OCI-LY3 (cell line): ENCODE measurements around the gene GTF3C5.
"Not testable (repeated sequence)": the region's sequence is repeated elsewhere in the genome, so short reads cannot be mapped to it uniquely, and the experiment has no call there.

Experiments
- H2AFZ ChIP-seq: fragments of 200-600, 300-600 bp; shearing (Covaris generic); 2 replicates; pipeline ENCODE4 v1.6.0; 2014; ENCODE audit warnings: antibody characterized with exemption, low read depth, low read length
- H3K27ac ChIP-seq: fragments of 200-600, 300-600 bp; sonication (generic); 2 replicates; pipeline ENCODE4 v1.5.1; 2014; ENCODE audit warnings: mild to moderate bottlenecking, low read length, moderate library complexity, mixed read lengths
- H3K27me3 ChIP-seq: fragments of 200-600, 300-600 bp; sonication (generic); 2 replicates; pipeline ENCODE4 v1.6.1; 2014; ENCODE audit warnings: low read depth, low read length, mixed read lengths
- H3K36me3 ChIP-seq: fragments of 200-600, 300-600 bp; sonication (generic); replicated peaks from 2 replicates; pipeline ENCODE3; 2014; ENCODE audit warnings: low read depth, low read length, mixed read lengths
- H3K4me1 ChIP-seq: fragments of 300-600, 200-600 bp; sonication (generic); 2 replicates; pipeline ENCODE4 v1.6.1; 2014; ENCODE audit warnings: low read length, mixed read lengths
- H3K4me2 ChIP-seq: fragments of 200-600, 300-600 bp; sonication (generic); 2 replicates; pipeline ENCODE4 v1.6.1; 2014; ENCODE audit warnings: low read length, mixed read lengths
- H3K4me3 ChIP-seq: fragments of 300-600, 200-600 bp; sonication (generic); 2 replicates; pipeline ENCODE4 v1.5.1; 2014; ENCODE audit warnings: antibody characterized with exemption, mild to moderate bottlenecking, low read length, moderate library complexity
- H3K79me2 ChIP-seq: fragments of 300-600, 200-600 bp; shearing (Covaris generic); 2 replicates; pipeline ENCODE4 v1.6.1; 2014; ENCODE audit warnings: mild to moderate bottlenecking, low read length, mixed read lengths
- H3K9ac ChIP-seq: fragments of 300-600, 200-600 bp; shearing (Covaris generic); 2 replicates; pipeline ENCODE4 v1.6.0; 2014; ENCODE audit warnings: mild to moderate bottlenecking, low read length, moderate library complexity
- H3K9me3 ChIP-seq: fragments of 200-600, 300-600 bp; shearing (Covaris generic); 2 replicates; pipeline ENCODE4 v1.6.1; 2014; ENCODE audit warnings: low read length, mixed read lengths; ENCODE audit not compliant: insufficient read depth
- H4K20me1 ChIP-seq: fragments of 200-600, 300-600 bp; sonication (generic); 2 replicates; pipeline ENCODE4 v1.6.1; 2016; ENCODE audit warnings: low read length, mixed read lengths; ENCODE audit not compliant: insufficient read depth
- EZH2phosphoT487 ChIP-seq: fragments of 200-600 bp; shearing (Covaris generic); IDR thresholded peaks from 2 replicates; pipeline ENCODE4 v1.6.1; 2018; ENCODE audit warnings: antibody characterized with exemption, mixed run types, low read depth
- TF ChIP-seq, protein P1 (sequence below): fragments of 200-600, 300-600 bp; sonication (generic); IDR thresholded peaks from 2 replicates; pipeline ENCODE4 v1.5.1; 2014; ENCODE audit warnings: antibody characterized with exemption, low read length, low read depth

The GTF3C5 gene

DNA sequence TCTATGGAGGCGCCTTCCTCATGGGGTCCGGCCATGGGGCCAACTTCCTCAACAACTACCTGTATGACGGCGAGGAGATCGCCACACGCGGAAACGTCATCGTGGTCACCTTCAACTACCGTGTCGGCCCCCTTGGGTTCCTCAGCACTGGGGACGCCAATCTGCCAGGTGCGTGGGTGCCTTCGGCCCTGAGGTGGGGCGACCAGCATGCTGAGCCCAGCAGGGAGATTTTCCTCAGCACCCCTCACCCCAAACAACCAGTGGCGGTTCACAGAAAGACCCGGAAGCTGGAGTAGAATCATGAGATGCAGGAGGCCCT lies 34.2 kb downstream of the GTF3C5 start:
- TF ChIP-seq, protein P1, sequence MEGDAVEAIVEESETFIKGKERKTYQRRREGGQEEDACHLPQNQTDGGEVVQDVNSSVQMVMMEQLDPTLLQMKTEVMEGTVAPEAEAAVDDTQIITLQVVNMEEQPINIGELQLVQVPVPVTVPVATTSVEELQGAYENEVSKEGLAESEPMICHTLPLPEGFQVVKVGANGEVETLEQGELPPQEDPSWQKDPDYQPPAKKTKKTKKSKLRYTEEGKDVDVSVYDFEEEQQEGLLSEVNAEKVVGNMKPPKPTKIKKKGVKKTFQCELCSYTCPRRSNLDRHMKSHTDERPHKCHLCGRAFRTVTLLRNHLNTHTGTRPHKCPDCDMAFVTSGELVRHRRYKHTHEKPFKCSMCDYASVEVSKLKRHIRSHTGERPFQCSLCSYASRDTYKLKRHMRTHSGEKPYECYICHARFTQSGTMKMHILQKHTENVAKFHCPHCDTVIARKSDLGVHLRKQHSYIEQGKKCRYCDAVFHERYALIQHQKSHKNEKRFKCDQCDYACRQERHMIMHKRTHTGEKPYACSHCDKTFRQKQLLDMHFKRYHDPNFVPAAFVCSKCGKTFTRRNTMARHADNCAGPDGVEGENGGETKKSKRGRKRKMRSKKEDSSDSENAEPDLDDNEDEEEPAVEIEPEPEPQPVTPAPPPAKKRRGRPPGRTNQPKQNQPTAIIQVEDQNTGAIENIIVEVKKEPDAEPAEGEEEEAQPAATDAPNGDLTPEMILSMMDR, result no peak
- no peak for TF ChIP-seq EZH2phosphoT487

GRCh38 chr9:133066181-133066983 lies 35.6 kb downstream of the GTF3C5 start:
- H3K4me1 ChIP-seq, result no peaks in the 10 kb centered on the region
- no peaks in the 10 kb centered on the region for H3K27me3 ChIP-seq
- H3K4me2 ChIP-seq, result no peak overlapping the region
- no peaks in the 10 kb centered on the region for H3K9me3 ChIP-seq
- no peak overlapping the region for H2AFZ ChIP-seq
- TF ChIP-seq, protein P1, result no peak
- no peak for TF ChIP-seq EZH2phosphoT487
- H3K27ac ChIP-seq, result no peak overlapping the region
- no peaks in the 10 kb centered on the region for H3K36me3 ChIP-seq
- H3K79me2 ChIP-seq, result no peaks in the 10 kb centered on the region
- no peak overlapping the region for H3K9ac ChIP-seq
- no peak overlapping the region for H3K4me3 ChIP-seq
- no peaks in the 10 kb centered on the region for H4K20me1 ChIP-seq

More for the DNA sequence above, 34.2 kb downstream of the GTF3C5 start:
- Histone ChIP-seq H4K20me1 (no peaks in the 10 kb centered on the region), H3K4me3 (no peak overlapping the region), H2AFZ (no peak overlapping the region), H3K27ac (no peak overlapping the region), H3K36me3 (no peaks in the 10 kb centered on the region), H3K4me2 (no peak overlapping the region), H3K9ac (no peak overlapping the region), H3K27me3 (no peaks in the 10 kb centered on the region), H3K4me1 (no peaks in the 10 kb centered on the region), H3K79me2 (no peaks in the 10 kb centered on the region), H3K9me3 (no peaks in the 10 kb centered on the region)

DNA sequence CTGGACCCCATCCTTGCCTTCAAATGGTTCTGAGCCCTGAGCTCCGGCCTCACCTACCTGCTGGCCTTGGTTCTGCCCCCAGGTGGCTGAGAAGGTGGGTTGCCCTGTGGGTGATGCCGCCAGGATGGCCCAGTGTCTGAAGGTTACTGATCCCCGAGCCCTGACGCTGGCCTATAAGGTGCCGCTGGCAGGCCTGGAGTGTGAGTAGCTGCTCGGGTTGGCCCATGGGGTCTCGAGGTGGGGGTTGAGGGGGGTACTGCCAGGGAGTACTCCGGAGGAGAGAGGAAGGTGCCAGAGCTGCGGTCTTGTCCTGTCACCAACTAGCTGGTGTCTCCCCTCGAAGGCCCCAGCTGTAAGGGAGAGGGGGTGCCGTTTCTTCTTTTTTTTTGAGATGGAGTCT lies 36.2 kb downstream of the GTF3C5 start:
- TF ChIP-seq EZH2phosphoT487, result no peak
- TF ChIP-seq, protein P1, result no peak
- Histone ChIP-seq H3K9ac (no peak overlapping the region), H3K27ac (no peak overlapping the region), H3K36me3 (no peaks in the 10 kb centered on the region), H3K9me3 (no peaks in the 10 kb centered on the region), H3K4me1 (no peaks in the 10 kb centered on the region), H2AFZ (no peak overlapping the region), H3K27me3 (no peaks in the 10 kb centered on the region), H4K20me1 (no peaks in the 10 kb centered on the region), H3K79me2 (no peaks in the 10 kb centered on the region), H3K4me3 (no peak overlapping the region), H3K4me2 (no peak overlapping the region)

DNA sequence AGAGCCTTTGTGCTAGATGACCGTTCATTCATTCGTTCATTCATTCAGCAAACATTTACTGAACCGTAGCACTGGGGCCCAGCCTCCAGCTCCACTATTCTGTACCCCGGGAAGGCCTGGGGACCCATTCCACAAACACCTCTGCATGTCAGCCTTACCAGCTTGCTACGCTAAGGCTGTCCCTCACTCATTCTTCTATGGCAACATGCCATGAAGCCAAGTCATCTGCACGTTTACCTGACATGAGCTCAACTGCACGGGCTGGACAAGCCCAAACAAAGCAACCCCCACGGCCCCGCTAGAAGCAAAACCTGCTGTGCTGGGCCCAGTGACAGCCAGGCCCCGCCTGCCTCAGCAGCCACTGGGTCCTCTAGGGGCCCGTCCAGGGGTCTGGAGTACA lies 37.0 kb downstream of the GTF3C5 start:
- no peaks in the 10 kb centered on the region for H3K4me1 ChIP-seq
- H3K4me2 ChIP-seq, result no peak overlapping the region
- no peak overlapping the region for H3K4me3 ChIP-seq
- H3K9me3 ChIP-seq, result no peaks in the 10 kb centered on the region
- H3K27me3 ChIP-seq, result no peaks in the 10 kb centered on the region
- H3K36me3 ChIP-seq, result no peaks in the 10 kb centered on the region
- H4K20me1 ChIP-seq, result no peaks in the 10 kb centered on the region
- TF ChIP-seq, protein P1, result no peak
- TF ChIP-seq EZH2phosphoT487, result no peak
- no peak overlapping the region for H3K27ac ChIP-seq
- H2AFZ ChIP-seq, result no peak overlapping the region
- no peaks in the 10 kb centered on the region for H3K79me2 ChIP-seq
- H3K9ac ChIP-seq, result no peak overlapping the region

DNA sequence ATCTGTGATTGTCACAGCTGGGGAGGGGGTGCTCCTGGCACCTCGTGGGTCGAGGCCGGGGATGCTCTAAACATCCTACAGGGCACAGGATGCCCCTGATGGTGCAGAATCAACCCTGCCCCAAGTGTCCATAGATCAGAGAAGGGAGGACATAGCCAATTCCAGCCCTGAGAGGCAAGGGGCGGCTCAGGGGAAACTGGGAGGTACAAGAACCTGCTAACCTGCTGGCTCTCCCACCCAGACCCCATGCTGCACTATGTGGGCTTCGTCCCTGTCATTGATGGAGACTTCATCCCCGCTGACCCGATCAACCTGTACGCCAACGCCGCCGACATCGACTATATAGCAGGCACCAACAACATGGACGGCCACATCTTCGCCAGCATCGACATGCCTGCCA lies 37.6 kb downstream of the GTF3C5 start:
- H3K27me3 ChIP-seq, H3K79me2 ChIP-seq, H3K4me3 ChIP-seq, H4K20me1 ChIP-seq, H2AFZ ChIP-seq, H3K27ac ChIP-seq, H3K36me3 ChIP-seq, H3K9ac ChIP-seq, H3K4me1 ChIP-seq, H3K9me3 ChIP-seq, H3K4me2 ChIP-seq: not testable (repeated sequence)

GRCh38 chr9:133070500-133070961 lies 39.7 kb downstream of the GTF3C5 start:
- not testable (repeated sequence) for H3K27ac ChIP-seq, H3K4me3 ChIP-seq, H3K4me1 ChIP-seq, H3K4me2 ChIP-seq, H3K27me3 ChIP-seq, H3K9ac ChIP-seq, H3K79me2 ChIP-seq, H2AFZ ChIP-seq, H3K36me3 ChIP-seq, H4K20me1 ChIP-seq, H3K9me3 ChIP-seq
